WI38 (cell line): ENCODE data around the gene RPL35.

Experiments used
- H3K4me3 ChIP-seq: 2 replicates; pipeline ENCODE4 v1.5.1; 2011; ENCODE audit warnings: low read depth, mild to moderate bottlenecking, control low read depth, low read length
- CTCF ChIP-seq: IDR thresholded peaks from 2 replicates; pipeline ENCODE4 v1.5.1; 2012; ENCODE audit warnings: low read depth, mild to moderate bottlenecking, control low read depth, low read length

The RPL35 gene

GRCh38 chr9:124877021-124877782, 15.4 kb upstream of the RPL35 start:
- no peak overlapping the region for H3K4me3 ChIP-seq
- TF ChIP-seq CTCF: no peak

DNA sequence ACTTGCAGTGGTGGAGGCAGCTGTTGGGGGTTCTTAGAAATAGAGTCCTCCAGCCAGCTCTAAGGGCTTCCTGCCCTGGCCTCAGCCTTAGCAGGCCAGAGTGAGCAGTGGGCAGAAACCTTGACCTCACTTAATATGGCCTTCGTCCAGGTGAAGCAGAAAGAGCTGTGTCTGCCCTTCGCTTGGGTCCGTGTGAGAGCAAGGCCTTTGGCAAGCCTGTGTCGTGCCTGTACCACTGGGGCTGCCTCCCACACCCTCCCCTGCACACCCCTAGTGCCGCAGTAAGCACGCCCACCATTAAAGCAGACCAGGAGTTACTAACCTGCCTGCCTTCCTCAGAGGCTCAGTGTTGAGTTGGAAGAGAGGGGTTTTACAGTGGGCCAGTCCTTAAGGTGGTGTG, 13.7 kb upstream of the RPL35 start:
- no peak overlapping the region for H3K4me3 ChIP-seq
- no peak for TF ChIP-seq CTCF

DNA sequence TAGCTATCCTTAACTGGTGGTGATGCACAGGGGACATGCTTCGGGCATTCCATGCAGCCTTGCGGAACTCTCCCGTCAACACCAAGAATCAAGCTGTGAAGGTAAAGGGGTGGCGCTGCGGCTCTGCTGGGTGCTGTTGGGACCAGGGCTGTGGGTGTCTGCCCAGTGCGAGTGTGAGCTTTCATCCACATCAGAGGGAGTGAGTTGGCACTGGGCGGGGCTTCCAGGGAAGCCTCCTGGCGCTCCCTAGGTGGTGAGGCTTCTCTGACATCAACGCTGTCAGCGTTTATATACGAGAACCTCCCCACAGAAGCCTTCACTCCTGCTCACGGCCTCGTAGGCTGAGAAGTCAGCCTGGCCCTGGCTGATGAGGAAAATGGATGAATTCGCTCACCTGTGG, 11.9 kb upstream of the RPL35 start:
- TF ChIP-seq CTCF: no peak
- H3K4me3 ChIP-seq: no peak overlapping the region

DNA sequence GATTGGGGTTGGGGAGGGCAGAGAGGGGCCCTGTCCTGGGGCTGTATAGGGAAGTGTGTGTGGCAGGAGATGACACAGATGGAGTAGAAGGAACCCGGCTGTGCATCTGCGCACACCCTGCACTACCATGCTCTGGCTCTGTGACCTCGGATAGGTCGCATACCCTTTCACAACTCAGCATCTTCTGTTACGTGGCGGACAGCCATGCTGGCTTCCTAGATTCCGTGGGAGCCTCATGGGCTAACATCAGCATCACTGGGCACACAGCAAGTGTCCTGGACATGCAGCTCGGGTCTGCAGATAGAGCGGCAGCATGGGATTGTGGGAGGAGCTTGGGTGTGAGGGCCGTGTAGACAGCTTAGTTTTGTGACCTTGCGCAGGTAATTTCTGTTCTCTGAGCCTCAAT, 9.4 kb upstream of the RPL35 start:
- peak overlapping the region; percentile 94; the same call in 1 of the 2 replicates for H3K4me3 ChIP-seq

DNA sequence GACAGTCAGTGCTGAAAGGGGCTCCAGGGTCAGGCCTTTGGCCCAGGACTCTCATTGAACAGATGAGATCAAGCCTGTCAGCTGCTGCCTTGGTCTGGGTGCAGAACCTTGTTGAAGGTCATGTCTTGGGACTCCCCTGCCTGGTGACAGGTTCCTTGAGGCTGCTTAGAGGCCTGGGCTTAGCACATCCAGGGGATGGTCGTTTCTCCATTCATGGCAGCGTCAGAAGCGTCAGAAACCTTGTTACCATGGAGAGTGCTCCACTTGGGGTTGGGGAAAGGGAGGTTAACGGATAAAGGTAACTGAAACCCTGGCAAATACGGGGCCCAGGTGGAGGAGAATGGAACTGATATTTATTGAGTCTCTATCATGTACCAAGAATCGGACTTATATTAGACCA, 9.0 kb upstream of the RPL35 start:
- H3K4me3 ChIP-seq: peak overlapping the region; percentile 94
- TF ChIP-seq CTCF: no peak

More for the DNA sequence above, 9.4 kb upstream of the RPL35 start:
- TF ChIP-seq CTCF: no peak

- peak overlapping the region; percentile 94 for H3K4me3 ChIP-seq
- no peak for TF ChIP-seq CTCF
These were observed 8.3 kb upstream of the RPL35 start for GRCh38 chr9:124869986-124870560.

GRCh38 chr9:124869466-124869985, 7.8 kb upstream of the RPL35 start:
- peak overlapping the region; percentile 94 for H3K4me3 ChIP-seq
- TF ChIP-seq CTCF: no peak
